Upper lobe of right lung (tissue), 1 donor: ENCODE results near the gene TCP11L2. TPM values are rescaled to one million over a fixed set of nuclear protein-coding genes. Genes with fewer than 3 reads are reported as not detected.
A peak's percentile ranks its signal among the peaks of the same experiment; 100 is the strongest.

Source experiments
- ATAC-seq: fragments of 200-7000 bp; cut with Tn5 transposase; one replicate; pipeline ENCODE4 v1.9.1; 2020; ENCODE audit warnings: mild to moderate bottlenecking, moderate library complexity
- DNase-seq: peaks from one replicate; pipeline ENCODE4 v3.0.0-alpha.2; 2020
- H3K27ac ChIP-seq: fragments of 200-600 bp; one replicate; pipeline ENCODE4 v1.8.0; 2022
- H3K27me3 ChIP-seq: fragments of 200-600 bp; one replicate; pipeline ENCODE4 v1.8.0; 2022; ENCODE audit warnings: mild to moderate bottlenecking
- H3K36me3 ChIP-seq: fragments of 200-600 bp; one replicate; pipeline ENCODE4 v1.8.0; 2022
- H3K4me1 ChIP-seq: fragments of 200-600 bp; one replicate; pipeline ENCODE4 v1.8.0; 2022
- H3K4me3 ChIP-seq: fragments of 200-600 bp; one replicate; pipeline ENCODE4 v1.8.0; 2022; ENCODE audit warnings: mild to moderate bottlenecking
- H3K9me3 ChIP-seq: fragments of 200-600 bp; one replicate; pipeline ENCODE4 v1.8.0; 2022
- intact Hi-C: fragments of 100-400 bp; cut with DNase I; formaldehyde crosslinking; loops from one replicate; pipeline ENCODE4 v1.11.0; 2022
- total RNA-seq: library from RNA; stranded (reverse); fragmentation: NEBNext Ultra II Directional; extraction: Animal tissue kit (Norgen Biotek cat#: 25700); gene quantifications from one replicate; pipeline ENCODE4 v1.2.1, GENCODE V29; 2021
- TF ChIP-seq, protein P1 (sequence below): fragments of 200-600 bp; IDR thresholded peaks from one replicate; pipeline ENCODE4 v1.8.0; 2022; ENCODE audit warnings: antibody characterized with exemption
- donor health status: DM: no; HTN: yes; CAD: no; lungs with severe emphysema.

TCP11L2 gene
- total RNA-seq, 1 donor from 2014 or later, result 37.7 TPM

DNA sequence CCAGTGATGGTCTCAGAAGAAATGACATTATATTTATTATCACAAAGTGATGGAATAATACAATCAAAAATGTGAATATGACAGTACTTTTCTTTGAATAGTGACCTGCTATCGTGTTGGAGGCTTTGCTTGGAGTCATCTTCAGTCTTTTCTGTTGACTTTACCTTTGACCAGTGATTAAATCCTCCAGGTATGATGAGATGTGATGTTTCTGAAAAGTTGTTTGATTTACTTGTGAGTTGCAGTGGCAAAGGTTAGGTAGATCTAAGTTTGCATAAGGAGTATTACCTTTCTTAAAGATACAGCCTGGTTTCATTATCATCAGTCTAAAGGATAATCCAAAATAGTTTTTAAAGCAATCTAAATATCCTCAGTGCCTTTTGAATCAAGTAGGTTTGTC, 4.6 kb downstream of the TCP11L2 start:
- H3K9me3 ChIP-seq, result no peaks in the 10 kb centered on the region
- intact Hi-C loops, result no loop called here
- peaks cover 2% of the 10 kb centered on the region for H3K36me3 ChIP-seq
- DNase-seq (no peak), ATAC-seq (no peak)
- H3K27me3 ChIP-seq, result no peaks in the 10 kb centered on the region
- H3K4me1 ChIP-seq, result peaks cover 51% of the 10 kb centered on the region
- TF ChIP-seq, protein P1, sequence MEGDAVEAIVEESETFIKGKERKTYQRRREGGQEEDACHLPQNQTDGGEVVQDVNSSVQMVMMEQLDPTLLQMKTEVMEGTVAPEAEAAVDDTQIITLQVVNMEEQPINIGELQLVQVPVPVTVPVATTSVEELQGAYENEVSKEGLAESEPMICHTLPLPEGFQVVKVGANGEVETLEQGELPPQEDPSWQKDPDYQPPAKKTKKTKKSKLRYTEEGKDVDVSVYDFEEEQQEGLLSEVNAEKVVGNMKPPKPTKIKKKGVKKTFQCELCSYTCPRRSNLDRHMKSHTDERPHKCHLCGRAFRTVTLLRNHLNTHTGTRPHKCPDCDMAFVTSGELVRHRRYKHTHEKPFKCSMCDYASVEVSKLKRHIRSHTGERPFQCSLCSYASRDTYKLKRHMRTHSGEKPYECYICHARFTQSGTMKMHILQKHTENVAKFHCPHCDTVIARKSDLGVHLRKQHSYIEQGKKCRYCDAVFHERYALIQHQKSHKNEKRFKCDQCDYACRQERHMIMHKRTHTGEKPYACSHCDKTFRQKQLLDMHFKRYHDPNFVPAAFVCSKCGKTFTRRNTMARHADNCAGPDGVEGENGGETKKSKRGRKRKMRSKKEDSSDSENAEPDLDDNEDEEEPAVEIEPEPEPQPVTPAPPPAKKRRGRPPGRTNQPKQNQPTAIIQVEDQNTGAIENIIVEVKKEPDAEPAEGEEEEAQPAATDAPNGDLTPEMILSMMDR, result no peak
- no peak overlapping the region for H3K27ac ChIP-seq
- no peak overlapping the region for H3K4me3 ChIP-seq

DNA sequence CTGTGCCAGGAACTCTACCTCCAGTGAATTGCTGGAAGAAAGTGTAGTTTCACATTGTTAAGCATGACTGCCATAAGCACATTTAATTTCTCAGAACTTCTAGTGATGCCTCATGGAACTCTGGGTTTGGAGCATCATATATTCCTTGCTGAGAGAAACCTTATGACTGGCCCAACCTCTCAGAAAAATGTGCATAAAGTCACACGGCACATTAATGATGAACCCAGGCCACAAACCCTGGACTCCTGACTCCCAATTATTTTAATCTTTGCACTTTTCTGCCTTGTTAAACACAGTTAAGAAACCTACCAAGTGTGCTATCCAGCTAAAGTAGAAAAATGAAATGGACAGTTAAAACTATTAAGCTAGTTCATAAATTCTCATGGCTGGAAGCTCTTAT, 5.6 kb downstream of the TCP11L2 start:
- no peak overlapping the region for H3K27ac ChIP-seq
- ATAC-seq (no peak), DNase-seq (no peak)
- TF ChIP-seq, protein P1, result no peak
- H3K27me3 ChIP-seq, result no peaks in the 10 kb centered on the region
- H3K4me1 ChIP-seq, result peaks cover 51% of the 10 kb centered on the region
- no peaks in the 10 kb centered on the region for H3K9me3 ChIP-seq
- H3K4me3 ChIP-seq, result no peak overlapping the region
- intact Hi-C loops, result no loop called here
- peaks cover 10% of the 10 kb centered on the region for H3K36me3 ChIP-seq

DNA sequence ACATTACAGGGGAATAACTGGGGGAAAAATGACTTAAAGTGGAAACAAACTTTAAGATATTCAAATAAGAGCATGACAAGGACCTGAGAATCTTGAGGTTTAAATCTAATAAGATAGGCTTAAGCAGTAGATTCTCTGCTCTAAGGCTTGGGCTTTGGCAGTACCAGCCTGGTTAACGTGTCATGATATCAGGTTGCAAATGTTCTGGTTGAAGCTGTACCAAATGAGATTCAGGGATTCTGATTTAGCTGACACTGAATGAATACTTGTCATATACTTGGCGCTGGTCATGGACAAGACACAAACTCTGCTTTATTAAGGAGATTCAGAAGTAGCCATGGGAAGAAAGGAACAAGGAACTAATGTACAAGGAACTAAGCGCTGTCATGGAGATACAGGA, 6.1 kb downstream of the TCP11L2 start:
- Histone ChIP-seq H3K4me1 (peaks cover 50% of the 10 kb centered on the region), H3K36me3 (peaks cover 11% of the 10 kb centered on the region), H3K27ac (no peak overlapping the region), H3K27me3 (no peaks in the 10 kb centered on the region), H3K4me3 (no peak overlapping the region), H3K9me3 (no peaks in the 10 kb centered on the region)
- TF ChIP-seq, protein P1, result no peak
- DNase-seq (no peak), ATAC-seq (no peak)
- intact Hi-C loops, result no loop called here

DNA sequence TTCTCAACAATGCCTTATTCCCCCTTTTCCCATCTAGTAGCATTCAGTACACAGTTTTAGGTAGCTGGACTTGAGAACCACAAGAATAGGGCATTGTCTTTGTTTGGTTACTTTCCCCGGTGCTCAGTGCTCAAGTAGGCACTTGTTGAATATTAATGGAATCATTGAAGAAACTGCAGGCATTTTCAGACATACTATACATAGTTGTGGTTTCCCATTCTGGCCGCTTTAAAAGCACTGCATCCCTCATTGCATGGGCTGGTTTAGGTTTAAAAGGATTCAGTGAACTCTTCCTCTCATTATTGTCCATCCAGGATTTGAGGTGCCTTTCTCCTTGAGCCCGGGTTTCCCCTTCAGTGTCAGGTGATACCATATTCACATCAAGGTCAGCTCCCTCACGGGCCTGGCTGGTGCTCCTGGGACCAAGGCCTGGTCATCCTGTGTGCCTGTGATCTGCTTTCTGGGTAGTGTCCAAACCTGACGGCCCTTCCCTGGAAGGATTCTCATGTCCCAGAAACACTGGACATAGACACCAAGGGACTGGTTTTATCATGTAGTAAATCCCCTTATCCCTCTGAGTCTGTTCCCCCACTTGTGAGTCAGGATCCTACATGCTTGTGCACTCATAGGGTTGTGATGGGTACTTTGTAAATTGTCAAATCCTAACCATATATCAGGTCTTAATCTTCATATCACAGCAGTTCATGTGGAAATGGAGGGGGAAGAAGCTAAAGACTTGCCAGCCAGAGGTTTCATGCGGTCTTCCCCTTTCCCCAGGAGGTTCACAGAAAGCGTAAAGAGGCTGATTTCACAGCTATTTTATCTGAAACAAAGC, 7.4 kb downstream of the TCP11L2 start:
- ATAC-seq (peak; percentile 81), DNase-seq (no peak)
- Histone ChIP-seq H3K27me3 (no peaks in the 10 kb centered on the region), H3K9me3 (no peaks in the 10 kb centered on the region), H3K27ac (peak overlapping the region; percentile 9), H3K4me3 (no peak overlapping the region), H3K4me1 (peaks cover 38% of the 10 kb centered on the region), H3K36me3 (peaks cover 21% of the 10 kb centered on the region)
- TF ChIP-seq, protein P1, result no peak
- intact Hi-C loops, result no loop called here

DNA sequence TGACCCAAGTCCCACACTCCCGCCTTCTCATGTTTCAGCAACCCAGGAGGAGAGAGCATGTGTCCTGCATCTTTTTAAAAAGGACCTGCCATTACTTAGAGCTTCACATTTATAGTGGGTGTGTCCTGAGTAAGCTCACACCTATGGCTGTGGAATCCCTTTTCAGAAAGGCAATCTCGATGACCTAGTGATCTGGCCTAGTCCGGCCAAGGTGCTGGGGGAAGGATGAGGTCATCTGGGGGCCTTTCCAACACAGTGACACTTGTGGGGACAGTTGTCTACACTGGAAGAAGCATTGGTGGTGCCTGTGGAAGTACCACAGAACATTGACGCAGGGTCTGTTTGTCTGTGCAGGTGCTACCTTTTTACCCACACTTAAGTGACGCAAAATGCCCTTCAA, 8.2 kb downstream of the TCP11L2 start:
- Histone ChIP-seq H3K4me1 (peaks cover 35% of the 10 kb centered on the region), H3K4me3 (no peak overlapping the region), H3K27me3 (no peaks in the 10 kb centered on the region), H3K27ac (peak overlapping the region; percentile 9), H3K9me3 (no peaks in the 10 kb centered on the region), H3K36me3 (peaks cover 29% of the 10 kb centered on the region)
- ATAC-seq (peak; percentile 36), DNase-seq (no peak)
- intact Hi-C loops, result no loop called here
- TF ChIP-seq, protein P1, result no peak
